ENCODE results near the gene IFNL1.

- no peak for TF ChIP-seq CTCF (IDR thresholded peaks at IDR 0.05)
- no peak for TF ChIP-seq POLR2A (IDR thresholded peaks at IDR 0.05)
Measured at GRCh38 chr19:39303373-39304184, 7.4 kb downstream of the IFNL1 start.

Data from right lobe of liver (tissue), 4 donors.